ENCODE data around the gene PHF12. TPM values are rescaled to one million over a fixed set of nuclear protein-coding genes. Genes with fewer than 3 reads are reported as not detected.

The PHF12 gene
- total and polyA plus RNA-seq, 2 of the 13 experiments (the other 11 are each of a cell fraction or from before 2014, with no cell fraction given): 9.8 to 17.1 TPM

- no peak for TF ChIP-seq ZNF362 (CRISPR knock-in tag; IDR thresholded peaks at IDR 0.05; ENCODE audit: borderline replicate concordance)
Measured at GRCh38 chr17:28972437-28972836, 21.1 kb upstream of the PHF12 start (continued).

- no peaks in the 10 kb centered on the region for H3K79me2 ChIP-seq (ENCODE audit: insufficient read depth, low read length)
- TF ChIP-seq ZNF101 (CRISPR knock-in tag; IDR thresholded peaks at IDR 0.05; ENCODE audit: borderline replicate concordance, low read depth) (no peak), CEBPB (IDR thresholded peaks at IDR 0.05; ENCODE audit: borderline replicate concordance, low read depth, low read length) (no peak), ZBTB20 (CRISPR knock-in tag; IDR thresholded peaks at IDR 0.05; ENCODE audit: borderline replicate concordance, low read depth) (no peak), ELF1 (CRISPR knock-in tag; IDR thresholded peaks at IDR 0.05) (no peak), RARA (CRISPR knock-in tag; IDR thresholded peaks at IDR 0.05) (no peak), ATF2 (CRISPR knock-in tag; IDR thresholded peaks at IDR 0.05) (no peak), SCMH1 (CRISPR knock-in tag; IDR thresholded peaks at IDR 0.05; ENCODE audit: borderline replicate concordance) (no peak), ZBTB49 (CRISPR knock-in tag; IDR thresholded peaks at IDR 0.05; ENCODE audit: borderline replicate concordance) (no peak), LCORL (IDR thresholded peaks at IDR 0.05) (no peak), LCORL (CRISPR knock-in tag; IDR thresholded peaks at IDR 0.05) (no peak)
- no peak overlapping the region for H2AFZ ChIP-seq (ENCODE audit: low read length)
- no peak overlapping the region for H3K27ac ChIP-seq (ENCODE audit: extremely low read length, insufficient read depth, low read length)
- H3K9me3 ChIP-seq (ENCODE audit: low read length): no peaks in the 10 kb centered on the region
- H3K4me3 ChIP-seq (replicated peaks in 1 of 3; ENCODE audit: insufficient read depth in 1 of 3, low read depth in 2 of 3, low read length in 3 of 3): no peak overlapping the region
- H4K20me1 ChIP-seq (ENCODE audit: insufficient read depth, low read length): no peaks in the 10 kb centered on the region
- intact Hi-C loops (cut with micrococcal nuclease; ENCODE audit: unreplicated experiment): no loop called here
- H3K4me2 ChIP-seq (ENCODE audit: low read depth, low read length): no peak overlapping the region
- peaks cover 2 to 81% of the 10 kb centered on the region in 2 experiments; a peak in 4 of 5 replicates for H3K27me3 ChIP-seq (ENCODE audit: control insufficient read depth in 1 of 2, insufficient read depth in 2 of 2, low read length in 2 of 2)
- FAIRE-seq (no peak), ATAC-seq (no peak), DNase-seq (ENCODE audit: low spot score) (no peak)
- H3K9ac ChIP-seq (ENCODE audit: insufficient read depth, low read depth, low read length): no peak overlapping the region
- in situ Hi-C loops (cut with HindIII; ENCODE audit: extremely low pct_ligation_motif_present, low pct_unique_long_range_greater_than_20kb): no loop called here
- WGBS (ENCODE audit: low lambda C conversion rate): 60% methylated on average over 6 of the region's 6 CpGs
- no TSS peak for BruUV-seq (replicated peaks)
- POLR2A ChIA-PET: no interaction called here
- peaks cover 36% of the 10 kb centered on the region for H3K4me1 ChIP-seq (ENCODE audit: insufficient read depth, low read length)
- CTCF ChIA-PET (ENCODE audit: low intra/inter-chr PET ratio, low total read pairs): no interaction called here
- H3K36me3 ChIP-seq (replicated peaks in 1 of 2; ENCODE audit: control insufficient read depth in 1 of 2, insufficient read depth in 2 of 2, low read length in 2 of 2): no peaks in the 10 kb centered on the region
Measured at GRCh38 chr17:28970879-28971278, 19.6 kb upstream of the PHF12 start.
